ENCODE data around the gene ABCC4.

DNA sequence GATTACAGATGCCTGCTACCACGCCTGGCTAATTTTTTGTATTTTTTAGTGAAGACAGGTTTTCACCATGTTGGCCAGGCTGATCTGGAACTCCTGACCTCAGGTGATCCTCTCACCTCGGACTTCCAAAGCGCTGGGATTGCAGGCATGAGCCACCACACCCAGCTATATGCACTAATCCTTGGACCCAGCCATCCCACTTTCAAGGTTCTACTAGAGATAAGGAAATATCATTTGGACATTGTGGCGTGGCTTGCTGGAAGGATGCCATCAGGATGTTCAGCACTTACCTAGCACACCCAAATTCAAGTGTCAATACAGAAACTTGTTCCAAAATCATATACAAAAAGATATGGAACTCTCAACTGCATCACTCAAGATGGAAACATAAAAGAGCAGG, 136.4 kb downstream of the ABCC4 start:
- TF ChIP-seq, protein P1, sequence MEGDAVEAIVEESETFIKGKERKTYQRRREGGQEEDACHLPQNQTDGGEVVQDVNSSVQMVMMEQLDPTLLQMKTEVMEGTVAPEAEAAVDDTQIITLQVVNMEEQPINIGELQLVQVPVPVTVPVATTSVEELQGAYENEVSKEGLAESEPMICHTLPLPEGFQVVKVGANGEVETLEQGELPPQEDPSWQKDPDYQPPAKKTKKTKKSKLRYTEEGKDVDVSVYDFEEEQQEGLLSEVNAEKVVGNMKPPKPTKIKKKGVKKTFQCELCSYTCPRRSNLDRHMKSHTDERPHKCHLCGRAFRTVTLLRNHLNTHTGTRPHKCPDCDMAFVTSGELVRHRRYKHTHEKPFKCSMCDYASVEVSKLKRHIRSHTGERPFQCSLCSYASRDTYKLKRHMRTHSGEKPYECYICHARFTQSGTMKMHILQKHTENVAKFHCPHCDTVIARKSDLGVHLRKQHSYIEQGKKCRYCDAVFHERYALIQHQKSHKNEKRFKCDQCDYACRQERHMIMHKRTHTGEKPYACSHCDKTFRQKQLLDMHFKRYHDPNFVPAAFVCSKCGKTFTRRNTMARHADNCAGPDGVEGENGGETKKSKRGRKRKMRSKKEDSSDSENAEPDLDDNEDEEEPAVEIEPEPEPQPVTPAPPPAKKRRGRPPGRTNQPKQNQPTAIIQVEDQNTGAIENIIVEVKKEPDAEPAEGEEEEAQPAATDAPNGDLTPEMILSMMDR (IDR thresholded peaks at IDR 0.05): no peak
- TF ChIP-seq POLR2AphosphoS5 (IDR thresholded peaks at IDR 0.05) (no peak), EP300 (IDR thresholded peaks at IDR 0.05) (no peak), POLR2A (IDR thresholded peaks at IDR 0.05) (no peak)

Data from suprapubic skin (tissue), 4 donors.